BLaER1 (cell line): ENCODE data around the gene HJURP.

Experiments
- H3K27ac ChIP-seq: shearing (Covaris generic); formaldehyde crosslinking; 2 replicates; pipeline ENCODE4 v1.8.1; 2022
- H3K27me3 ChIP-seq: shearing (Covaris generic); formaldehyde crosslinking; 2 replicates; pipeline ENCODE4 v1.8.1; 2022
- H3K36me3 ChIP-seq: shearing (Covaris generic); formaldehyde crosslinking; 2 replicates; pipeline ENCODE4 v1.8.1; 2022
- H3K4me1 ChIP-seq: shearing (Covaris generic); formaldehyde crosslinking; 2 replicates; pipeline ENCODE4 v1.8.1; 2022
- H3K4me2 ChIP-seq: shearing (Covaris generic); formaldehyde crosslinking; 2 replicates; pipeline ENCODE4 v1.8.1; 2022
- H3K4me3 ChIP-seq: shearing (Covaris generic); formaldehyde crosslinking; 2 replicates; pipeline ENCODE4 v1.8.1; 2022
- H3K9ac ChIP-seq: shearing (Covaris generic); formaldehyde crosslinking; 2 replicates; pipeline ENCODE4 v1.8.1; 2022
- H3K9me3 ChIP-seq: shearing (Covaris generic); formaldehyde crosslinking; 2 replicates; pipeline ENCODE4 v1.8.1; 2022
- H4K20me1 ChIP-seq: shearing (Covaris generic); formaldehyde crosslinking; 2 replicates; pipeline ENCODE4 v1.8.1; 2022
- Cebpa-rat ChIP-seq: shearing (Covaris generic); IDR thresholded peaks from 2 replicates; pipeline ENCODE4 v1.8.1; 2022

The HJURP gene

GRCh38 chr2:233822781-233823730, 31.3 kb downstream of the HJURP start:
- H4K20me1 ChIP-seq = no peaks in the 10 kb centered on the region
- H3K9me3 ChIP-seq = no peaks in the 10 kb centered on the region
- no peak overlapping the region; the same call in 1 of the 2 replicates for H3K9ac ChIP-seq
- H3K4me3 ChIP-seq = no peak overlapping the region
- peak overlapping the region; percentile 49 for H3K4me2 ChIP-seq
- no peaks in the 10 kb centered on the region for H3K36me3 ChIP-seq
- 0 out of 2 replicates have a peak, but pooled peaks have one; percentile 13 for TF ChIP-seq Cebpa-rat
- no peaks in the 10 kb centered on the region for H3K27me3 ChIP-seq
- 0 out of 2 replicates have a peak overlapping the region, but pooled peaks have one; percentile 14 for H3K27ac ChIP-seq
- peaks cover 27% of the 10 kb centered on the region for H3K4me1 ChIP-seq

DNA sequence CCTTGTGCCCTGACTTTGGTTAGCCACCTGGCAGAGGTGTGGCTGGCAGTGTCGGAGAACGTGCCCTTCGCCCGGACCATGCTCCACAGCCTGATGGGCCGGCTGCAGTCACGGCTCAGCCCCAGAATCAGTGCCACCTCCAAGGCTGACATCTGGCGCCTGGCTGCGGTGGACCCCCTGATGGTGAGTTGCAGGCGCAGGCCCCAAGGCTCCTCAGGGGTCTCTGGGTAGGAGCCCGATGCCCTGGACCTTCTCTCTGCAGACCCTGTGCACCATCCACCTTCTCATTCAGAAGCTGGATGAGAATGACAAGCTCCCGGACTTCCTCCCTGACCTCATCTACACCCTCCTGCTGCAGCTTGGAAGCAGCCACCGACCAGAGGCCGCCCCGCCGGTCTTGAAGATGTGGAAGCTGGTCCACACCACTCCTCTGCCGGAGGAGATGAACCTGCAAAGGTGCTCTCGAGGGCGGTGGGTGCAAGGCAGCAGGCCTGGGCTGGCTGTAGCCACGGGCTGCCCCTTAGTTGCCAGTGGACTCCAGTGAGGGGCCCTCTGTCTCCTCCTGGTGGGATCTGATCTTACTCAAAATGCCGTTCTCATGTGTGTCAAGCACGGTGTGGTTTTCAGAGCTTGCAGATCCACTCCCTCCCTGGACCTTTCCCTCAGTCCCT, 32.1 kb downstream of the HJURP start:
- H3K36me3 ChIP-seq = no peaks in the 10 kb centered on the region
- H3K4me3 ChIP-seq = no peak overlapping the region
- H3K4me1 ChIP-seq = peaks cover 34% of the 10 kb centered on the region
- H3K27me3 ChIP-seq = no peaks in the 10 kb centered on the region
- TF ChIP-seq Cebpa-rat = no peak
- no peaks in the 10 kb centered on the region for H4K20me1 ChIP-seq
- H3K9me3 ChIP-seq = no peaks in the 10 kb centered on the region
- no peak overlapping the region for H3K9ac ChIP-seq
- no peak overlapping the region for H3K27ac ChIP-seq
- no peak overlapping the region for H3K4me2 ChIP-seq

DNA sequence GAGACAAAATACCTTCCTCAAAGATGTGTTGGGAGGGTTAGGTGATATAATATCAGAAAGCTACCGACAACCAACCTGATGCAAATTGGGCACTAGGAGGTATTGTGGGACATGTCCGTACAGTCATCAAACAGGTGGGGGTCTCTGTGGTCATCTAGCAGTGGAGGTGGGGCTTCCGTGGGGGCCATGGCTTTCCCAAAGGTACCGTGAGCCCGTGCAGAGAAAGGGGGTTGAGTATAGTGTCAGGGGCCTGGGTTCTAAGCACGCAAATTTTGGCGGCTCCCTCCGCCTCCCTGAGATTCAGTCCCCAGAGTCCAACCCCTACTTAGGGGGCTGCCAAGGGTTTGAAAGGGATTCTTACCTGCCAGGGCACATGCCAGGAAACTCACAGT, 32.6 kb downstream of the HJURP start:
- no peaks in the 10 kb centered on the region for H3K36me3 ChIP-seq
- no peak overlapping the region for H3K27ac ChIP-seq
- peaks cover 39% of the 10 kb centered on the region for H3K4me1 ChIP-seq
- no peak overlapping the region for H3K9ac ChIP-seq
- H3K4me2 ChIP-seq = no peak overlapping the region
- H4K20me1 ChIP-seq = no peaks in the 10 kb centered on the region
- H3K9me3 ChIP-seq = no peaks in the 10 kb centered on the region
- no peaks in the 10 kb centered on the region for H3K27me3 ChIP-seq
- H3K4me3 ChIP-seq = no peak overlapping the region
- no peak for TF ChIP-seq Cebpa-rat

DNA sequence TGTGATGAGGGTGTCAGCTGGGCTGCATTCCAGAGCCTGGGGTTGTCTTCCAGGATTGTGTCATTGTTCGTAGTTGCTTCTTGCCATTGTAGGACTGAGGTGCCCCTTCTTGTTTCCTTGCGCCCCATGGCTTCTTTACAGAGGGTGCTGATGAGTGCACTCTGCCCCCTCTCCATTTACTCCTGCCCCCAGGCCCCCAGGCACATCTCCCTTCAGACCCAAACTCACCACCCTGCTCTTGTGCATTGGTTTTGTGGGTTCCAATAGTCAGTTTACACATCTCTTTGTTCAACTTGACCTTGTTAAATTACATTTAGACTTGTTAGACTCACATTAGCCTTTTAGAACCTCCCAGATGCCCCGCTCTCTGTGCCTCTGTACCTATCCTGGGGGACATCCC, 33.1 kb downstream of the HJURP start:
- Histone ChIP-seq H3K9ac (no peak overlapping the region), H3K4me1 (peaks cover 44% of the 10 kb centered on the region), H3K36me3 (no peaks in the 10 kb centered on the region), H3K4me3 (no peak overlapping the region), H4K20me1 (no peaks in the 10 kb centered on the region), H3K4me2 (no peak overlapping the region), H3K27me3 (no peaks in the 10 kb centered on the region), H3K27ac (no peak overlapping the region), H3K9me3 (no peaks in the 10 kb centered on the region)
- no peak for TF ChIP-seq Cebpa-rat

GRCh38 chr2:233820774-233821105, 33.6 kb downstream of the HJURP start:
- no peaks in the 10 kb centered on the region for H3K9me3 ChIP-seq
- peaks cover 44% of the 10 kb centered on the region for H3K4me1 ChIP-seq
- H3K36me3 ChIP-seq = no peaks in the 10 kb centered on the region
- H4K20me1 ChIP-seq = no peaks in the 10 kb centered on the region
- no peak overlapping the region for H3K4me3 ChIP-seq
- no peak for TF ChIP-seq Cebpa-rat
- no peak overlapping the region for H3K27ac ChIP-seq
- H3K9ac ChIP-seq = no peak overlapping the region
- H3K4me2 ChIP-seq = no peak overlapping the region
- H3K27me3 ChIP-seq = no peaks in the 10 kb centered on the region

DNA sequence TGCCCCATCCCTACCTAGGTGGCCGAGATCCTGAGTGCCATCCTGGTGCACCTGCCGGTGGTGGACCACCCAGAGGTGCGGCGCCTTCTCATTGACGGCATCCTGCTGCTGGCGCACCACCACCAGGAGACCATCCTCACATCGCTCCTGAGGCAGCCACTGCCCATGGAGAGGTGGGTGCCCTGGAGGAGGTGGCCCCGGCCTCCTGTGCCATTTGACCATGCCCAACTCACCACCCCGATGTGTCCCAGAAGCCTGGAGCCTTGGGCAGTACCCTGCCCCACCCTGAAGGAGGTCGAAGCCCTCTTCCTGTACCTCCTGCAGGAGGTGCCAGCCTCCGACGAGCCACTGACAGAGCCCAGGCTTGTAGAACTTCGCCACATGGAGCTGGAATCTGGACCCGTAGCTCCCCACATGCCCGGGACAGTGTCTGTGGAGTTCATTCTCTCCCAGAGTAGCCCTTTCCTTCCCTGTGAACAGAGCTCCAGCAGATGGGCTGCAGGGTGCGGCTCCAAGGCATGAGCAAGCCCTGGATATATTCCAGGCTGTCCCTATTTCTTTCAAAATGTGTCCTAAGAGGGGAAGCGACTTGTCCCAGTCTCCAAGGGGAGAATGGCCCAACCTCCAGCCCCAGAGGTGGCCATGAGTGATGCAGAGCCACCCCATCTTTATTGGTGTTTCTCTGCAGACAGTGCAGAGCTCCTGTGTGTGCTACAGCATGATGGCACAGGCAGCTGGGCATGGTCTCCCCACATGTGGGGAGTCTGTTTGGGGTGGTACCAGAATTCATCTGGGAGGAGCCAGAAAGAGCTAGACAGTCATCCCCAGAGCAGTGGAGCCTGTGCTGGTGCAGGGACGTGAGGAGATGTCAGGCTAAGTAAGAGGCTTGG, 34.2 kb downstream of the HJURP start:
- no peaks in the 10 kb centered on the region for H4K20me1 ChIP-seq
- no peaks in the 10 kb centered on the region for H3K36me3 ChIP-seq
- peaks cover 44% of the 10 kb centered on the region for H3K4me1 ChIP-seq
- H3K27ac ChIP-seq = no peak overlapping the region
- H3K9ac ChIP-seq = no peak overlapping the region
- TF ChIP-seq Cebpa-rat = no peak
- H3K27me3 ChIP-seq = no peaks in the 10 kb centered on the region
- no peaks in the 10 kb centered on the region for H3K9me3 ChIP-seq
- no peak overlapping the region for H3K4me2 ChIP-seq
- no peak overlapping the region for H3K4me3 ChIP-seq

DNA sequence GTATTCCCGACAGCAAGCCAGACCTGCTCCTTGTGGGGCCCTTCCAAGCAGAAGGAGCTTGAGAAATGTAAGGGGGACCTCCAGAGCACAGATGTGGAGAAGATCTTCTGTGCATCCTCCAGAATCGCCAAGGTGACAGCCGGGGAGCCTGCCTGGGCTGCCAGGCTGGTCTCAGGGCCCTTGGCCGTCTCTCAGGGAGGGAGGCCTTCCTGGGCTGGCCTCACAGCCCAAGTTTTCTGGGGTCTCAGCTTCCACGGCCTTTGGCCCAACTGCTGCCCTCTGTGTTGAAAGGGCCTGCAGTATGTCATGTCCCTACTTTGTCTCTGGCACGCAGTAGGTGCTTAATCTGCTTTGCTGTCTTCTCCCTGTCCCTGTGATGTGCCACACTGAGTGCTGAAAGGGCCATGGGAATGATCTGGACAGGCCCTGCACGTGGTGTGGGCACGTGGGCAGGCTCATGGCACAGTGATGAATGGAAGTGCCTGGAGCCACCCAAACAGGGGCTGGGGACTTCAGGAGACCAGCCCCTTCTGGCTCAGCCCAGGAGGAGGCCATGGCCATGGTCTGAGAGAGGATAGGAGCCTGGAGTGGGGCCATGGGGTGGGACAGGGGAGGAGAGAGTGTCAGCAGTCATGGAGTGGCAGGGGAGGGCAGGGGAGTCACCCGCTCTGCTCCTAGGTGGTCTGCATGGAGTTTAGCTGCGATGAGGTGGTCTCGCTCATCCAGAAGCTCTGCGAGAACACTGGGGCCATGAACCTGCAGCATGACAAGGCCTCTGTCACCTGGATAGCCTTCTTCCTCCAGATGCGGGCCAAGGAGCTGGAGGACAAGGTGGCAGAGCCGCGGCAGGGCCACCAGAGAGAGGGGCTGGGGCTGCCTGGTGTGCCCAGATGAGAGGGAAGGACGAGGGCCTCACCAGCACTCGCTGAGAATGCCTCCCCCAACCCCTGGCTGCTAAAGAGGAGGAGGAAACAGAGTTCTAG, 35.4 kb downstream of the HJURP start:
- TF ChIP-seq Cebpa-rat = no peak
- Histone ChIP-seq H3K9ac (no peak overlapping the region), H3K4me3 (no peak overlapping the region), H3K27me3 (no peaks in the 10 kb centered on the region), H3K4me2 (no peak overlapping the region), H3K36me3 (no peaks in the 10 kb centered on the region), H4K20me1 (no peaks in the 10 kb centered on the region), H3K27ac (no peak overlapping the region), H3K4me1 (peaks cover 37% of the 10 kb centered on the region), H3K9me3 (no peaks in the 10 kb centered on the region)

GRCh38 chr2:233817995-233818638, 36.2 kb downstream of the HJURP start:
- no peak for TF ChIP-seq Cebpa-rat
- Histone ChIP-seq H3K27me3 (no peaks in the 10 kb centered on the region), H4K20me1 (no peaks in the 10 kb centered on the region), H3K4me2 (peak overlapping the region; percentile 72), H3K9me3 (no peaks in the 10 kb centered on the region), H3K27ac (peak overlapping the region; percentile 40; the same call in 1 of the 2 replicates), H3K4me1 (peaks cover 28% of the 10 kb centered on the region), H3K9ac (peak overlapping the region; percentile 57; the same call in 1 of the 2 replicates), H3K4me3 (no peak overlapping the region), H3K36me3 (no peaks in the 10 kb centered on the region)
